Esophagus mucosa (tissue), 1 donor: ENCODE measurements around the gene HTR1E. TPM values are rescaled to one million over a fixed set of nuclear protein-coding genes. Genes with fewer than 3 reads are reported as not detected.
A peak's percentile ranks its signal among the peaks of the same experiment; 100 is the strongest.
"Not testable (repeated sequence)": the region's sequence is repeated elsewhere in the genome, so short reads cannot be mapped to it uniquely, and the experiment has no call there.

Experiments used
- ATAC-seq: fragments of 200-7000 bp; cut with Tn5 transposase; one replicate; pipeline ENCODE4 v1.9.1; 2020
- total RNA-seq: library from RNA; stranded (reverse); gene quantifications from one replicate; pipeline ENCODE4 v1.2.4, GENCODE V29; 2023
- donor health status: DM: yes; HTN: yes; CAD: no.

Gene HTR1E, protein sequence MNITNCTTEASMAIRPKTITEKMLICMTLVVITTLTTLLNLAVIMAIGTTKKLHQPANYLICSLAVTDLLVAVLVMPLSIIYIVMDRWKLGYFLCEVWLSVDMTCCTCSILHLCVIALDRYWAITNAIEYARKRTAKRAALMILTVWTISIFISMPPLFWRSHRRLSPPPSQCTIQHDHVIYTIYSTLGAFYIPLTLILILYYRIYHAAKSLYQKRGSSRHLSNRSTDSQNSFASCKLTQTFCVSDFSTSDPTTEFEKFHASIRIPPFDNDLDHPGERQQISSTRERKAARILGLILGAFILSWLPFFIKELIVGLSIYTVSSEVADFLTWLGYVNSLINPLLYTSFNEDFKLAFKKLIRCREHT
- total RNA-seq = not detected

DNA sequence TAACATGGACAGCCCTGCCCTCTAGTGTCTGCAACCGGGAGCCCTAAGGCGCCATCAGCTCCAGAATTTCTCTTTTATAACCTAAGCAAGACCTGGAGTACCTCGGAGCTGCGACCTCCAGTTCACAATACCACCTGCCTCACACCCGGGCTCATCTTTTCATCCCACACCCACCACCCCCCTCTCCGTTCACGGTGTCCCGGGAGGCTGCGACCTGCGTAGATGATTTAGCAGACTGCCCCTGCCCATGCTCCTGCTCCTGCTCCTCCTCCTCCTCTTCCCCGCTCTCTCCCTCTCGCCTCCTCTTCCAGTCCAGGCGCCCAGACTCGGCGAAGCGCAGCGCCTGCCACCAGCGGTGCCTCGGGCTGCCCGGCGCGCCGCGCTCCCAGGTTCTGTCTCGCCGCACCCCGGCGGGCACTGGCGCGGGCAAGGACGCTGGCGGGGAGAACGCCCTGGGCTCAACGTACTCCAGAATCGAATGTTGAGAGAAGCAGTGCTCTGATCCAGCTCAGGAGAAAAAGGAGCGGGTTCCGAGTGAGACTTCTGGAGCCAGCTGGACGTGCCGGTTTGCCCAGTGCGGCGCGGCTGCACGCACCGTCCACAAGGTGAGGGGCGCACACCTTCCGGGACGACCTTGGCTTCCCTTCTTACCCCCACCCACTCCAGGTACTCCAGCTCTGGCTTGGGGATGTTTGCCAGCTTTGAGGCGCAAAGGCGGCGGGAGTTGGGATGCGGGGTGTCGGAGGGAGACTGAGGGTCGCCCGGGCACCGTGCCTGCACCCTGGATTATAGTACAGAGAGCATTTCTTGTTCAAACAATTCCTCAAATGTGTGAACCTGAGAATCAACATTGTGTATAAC lies at the start of gene HTR1E:
HTR1E (plus strand) TSS at position 310 of the 861 bp plus-strand sequence. CDS start 77,807 bp downstream, outside the sequence.
- ATAC-seq = no peak

DNA sequence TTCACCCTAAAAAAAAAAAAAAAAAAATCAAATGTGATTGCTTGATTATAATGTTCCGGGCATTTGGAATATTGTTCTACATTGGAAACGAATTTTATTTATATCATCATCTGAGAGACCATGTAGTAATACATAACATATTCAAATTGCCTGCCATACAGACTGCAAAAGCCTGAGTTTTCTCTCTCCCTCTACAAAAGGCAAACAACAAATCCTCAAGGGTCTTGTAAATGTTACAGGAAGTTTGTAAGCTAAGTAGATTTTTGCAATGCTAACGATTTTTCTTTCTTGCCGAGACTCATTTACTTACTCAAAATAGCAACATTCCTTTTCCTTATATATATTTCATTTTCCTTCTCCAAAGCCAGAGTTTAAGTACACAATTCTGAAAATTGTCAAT lies 49.0 kb upstream of the HTR1E start:
- no peak for ATAC-seq

DNA sequence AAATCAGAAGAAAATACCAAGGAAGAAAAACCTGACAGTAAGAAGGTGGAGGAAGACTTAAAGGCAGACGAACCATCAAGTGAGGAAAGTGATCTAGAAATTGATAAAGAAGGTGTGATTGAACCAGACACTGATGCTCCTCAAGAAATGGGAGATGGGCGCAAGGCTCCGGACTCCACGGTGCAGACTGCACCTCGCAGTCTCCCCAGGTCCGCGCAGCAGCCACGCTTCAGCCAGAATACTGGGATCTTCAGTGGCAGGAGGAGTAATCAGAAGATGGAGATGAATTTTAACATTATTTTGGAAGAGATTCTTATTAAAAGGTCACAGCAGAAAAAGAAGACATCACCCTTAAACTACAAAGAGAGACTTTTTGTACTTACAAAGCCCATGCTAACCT lies 40.1 kb upstream of the HTR1E start:
- not testable (repeated sequence) for ATAC-seq

DNA sequence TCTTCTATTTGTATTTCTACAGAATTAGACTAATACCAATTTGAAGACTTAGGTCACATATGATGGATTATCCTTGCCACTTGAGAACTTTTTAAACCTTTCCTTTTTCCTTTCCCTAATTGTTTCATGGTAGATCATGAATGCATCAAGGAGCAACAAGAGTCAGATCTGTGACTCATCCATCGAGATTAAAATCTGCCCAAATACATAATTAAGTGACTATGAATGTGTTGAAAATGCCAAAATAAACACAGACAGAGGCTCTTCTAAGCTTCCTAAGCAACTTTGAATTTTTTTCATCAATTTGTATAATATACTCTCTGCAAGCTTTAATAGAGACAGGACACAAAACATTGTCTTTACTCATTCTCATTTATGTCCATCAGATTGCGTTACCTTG lies 23.5 kb upstream of the HTR1E start:
- ATAC-seq = no peak

DNA sequence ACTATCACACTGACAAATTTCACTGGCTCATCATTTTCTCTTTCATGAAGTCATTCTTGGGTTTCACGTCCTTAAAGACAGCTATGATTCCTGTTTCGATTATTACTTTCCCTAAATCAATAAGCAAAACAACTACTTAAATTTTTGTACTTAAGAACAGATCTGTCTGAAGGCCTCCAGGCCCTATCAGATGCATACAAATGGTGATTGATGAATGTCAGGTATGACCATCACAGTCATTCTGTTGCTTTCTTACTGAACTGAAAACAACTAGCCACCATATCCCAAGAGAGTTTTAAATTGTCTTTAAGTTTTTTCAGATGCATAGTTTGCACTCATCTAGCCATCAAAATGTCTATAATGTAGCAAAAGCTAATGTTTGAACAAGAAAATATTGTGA lies 20.9 kb upstream of the HTR1E start:
- ATAC-seq = no peak

DNA sequence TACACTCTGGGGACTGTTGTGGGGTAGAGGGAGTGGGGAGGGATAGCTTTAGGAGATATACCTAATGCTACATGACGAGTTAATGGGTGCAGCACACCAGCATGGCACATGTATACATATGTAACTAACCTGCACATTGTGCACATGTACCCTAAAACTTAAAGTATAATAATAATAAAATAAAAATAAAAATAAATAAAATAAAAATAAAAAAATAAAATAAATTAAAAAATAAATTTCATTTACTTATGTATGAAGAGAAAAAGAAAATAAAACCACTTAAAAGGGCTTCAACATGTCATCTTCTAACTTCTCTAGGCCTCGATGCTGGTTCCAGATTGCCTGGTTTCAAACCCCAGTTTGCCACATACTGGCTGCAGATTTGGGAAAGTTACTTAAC lies 10.2 kb upstream of the HTR1E start:
- not testable (repeated sequence) for ATAC-seq

DNA sequence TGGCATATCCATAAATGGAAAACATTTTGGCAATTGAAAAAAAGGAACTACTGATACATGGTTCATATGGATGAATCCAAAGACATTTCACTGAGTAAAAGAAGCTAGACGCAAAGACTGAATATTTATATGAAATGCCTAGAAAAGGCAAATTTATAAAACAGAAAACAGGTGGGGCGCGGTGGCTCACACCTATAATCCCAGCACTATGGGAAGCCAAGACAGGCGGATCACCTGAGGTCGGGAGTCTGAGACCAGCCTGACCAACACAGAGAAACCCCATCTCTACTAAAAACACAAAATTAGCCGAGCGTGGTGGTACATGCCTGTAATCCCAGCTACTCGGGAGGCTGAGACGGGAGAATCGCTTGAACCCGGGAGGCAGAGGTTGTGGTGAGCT lies 9.5 kb upstream of the HTR1E start:
- not testable (repeated sequence) for ATAC-seq

DNA sequence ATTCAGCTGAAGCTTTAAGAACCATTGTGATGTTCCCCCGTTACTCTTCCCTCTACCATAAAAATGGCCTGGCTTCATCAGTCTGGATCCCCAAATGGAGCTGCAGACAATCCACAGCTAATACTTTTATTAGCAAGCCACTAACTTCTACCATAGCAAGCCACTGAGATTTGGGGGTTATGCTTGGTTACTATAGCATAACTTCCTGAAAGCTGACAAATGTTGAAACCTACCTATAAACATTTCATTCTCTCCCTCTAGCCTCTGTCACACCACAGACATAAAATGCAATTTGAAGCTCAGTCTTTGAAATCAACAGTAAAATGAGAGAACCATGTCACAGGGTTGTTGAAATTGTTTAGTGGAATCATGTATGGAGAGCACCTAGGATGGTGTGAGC lies 3.0 kb upstream of the HTR1E start:
- no peak for ATAC-seq

DNA sequence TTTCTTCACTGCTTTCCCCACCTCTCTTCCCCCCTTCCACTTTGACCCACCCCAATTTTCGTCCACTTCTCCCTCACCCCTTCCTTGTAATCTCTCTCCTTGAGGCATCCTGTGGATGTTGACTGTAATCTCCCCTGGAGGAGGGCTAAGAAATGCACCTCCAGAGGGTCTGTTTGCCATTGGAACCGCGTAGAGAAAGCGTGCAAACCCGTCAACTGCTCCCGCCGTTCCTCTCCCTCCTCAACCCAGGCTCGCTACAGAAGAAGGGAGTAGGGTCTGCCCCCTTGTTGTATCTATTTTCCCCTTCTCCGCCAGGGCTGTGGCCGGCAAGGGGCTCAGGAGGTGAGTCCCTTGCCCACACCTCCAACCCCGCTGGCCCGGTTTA lies 502 bp upstream of the HTR1E start:
- no peak for ATAC-seq

DNA sequence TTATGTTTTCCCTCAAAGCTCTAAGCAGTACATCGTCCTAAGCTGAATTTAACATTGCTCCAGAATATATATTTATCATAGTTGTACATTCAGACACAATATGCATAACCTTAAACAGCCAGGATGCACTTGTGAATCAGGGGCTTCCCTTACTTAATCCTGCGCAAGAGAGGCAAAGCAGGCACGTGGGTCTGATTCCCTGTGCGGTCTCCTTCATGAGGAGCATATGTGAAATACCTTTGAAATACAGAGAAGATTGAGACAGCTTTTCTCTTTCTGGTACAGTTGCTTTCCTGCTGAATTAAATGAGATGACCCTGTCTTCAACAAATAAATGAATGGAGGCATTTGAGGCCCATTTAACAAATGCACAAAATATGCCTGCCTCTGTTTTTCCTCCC lies 1.5 kb downstream of the HTR1E start:
- ATAC-seq = no peak

DNA sequence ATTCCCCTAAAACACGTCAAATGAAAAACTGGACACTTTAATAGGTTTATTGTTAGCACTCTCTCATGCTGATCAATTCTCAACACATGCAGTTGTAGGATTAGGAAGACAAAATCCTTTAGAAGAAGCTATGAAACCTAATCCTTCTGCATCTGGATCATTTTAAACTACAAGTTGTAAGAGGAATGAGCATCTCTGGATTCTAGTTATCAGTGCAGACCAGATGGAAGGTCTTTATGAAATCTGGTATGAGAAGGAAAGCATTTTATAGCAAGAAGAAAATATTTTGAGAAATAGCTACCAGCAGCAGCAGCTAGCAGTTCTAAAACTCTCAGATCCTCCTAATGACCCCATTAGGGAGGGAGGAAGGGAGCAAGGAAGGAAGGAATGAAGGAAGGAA lies 4.1 kb downstream of the HTR1E start:
- ATAC-seq = no peak

DNA sequence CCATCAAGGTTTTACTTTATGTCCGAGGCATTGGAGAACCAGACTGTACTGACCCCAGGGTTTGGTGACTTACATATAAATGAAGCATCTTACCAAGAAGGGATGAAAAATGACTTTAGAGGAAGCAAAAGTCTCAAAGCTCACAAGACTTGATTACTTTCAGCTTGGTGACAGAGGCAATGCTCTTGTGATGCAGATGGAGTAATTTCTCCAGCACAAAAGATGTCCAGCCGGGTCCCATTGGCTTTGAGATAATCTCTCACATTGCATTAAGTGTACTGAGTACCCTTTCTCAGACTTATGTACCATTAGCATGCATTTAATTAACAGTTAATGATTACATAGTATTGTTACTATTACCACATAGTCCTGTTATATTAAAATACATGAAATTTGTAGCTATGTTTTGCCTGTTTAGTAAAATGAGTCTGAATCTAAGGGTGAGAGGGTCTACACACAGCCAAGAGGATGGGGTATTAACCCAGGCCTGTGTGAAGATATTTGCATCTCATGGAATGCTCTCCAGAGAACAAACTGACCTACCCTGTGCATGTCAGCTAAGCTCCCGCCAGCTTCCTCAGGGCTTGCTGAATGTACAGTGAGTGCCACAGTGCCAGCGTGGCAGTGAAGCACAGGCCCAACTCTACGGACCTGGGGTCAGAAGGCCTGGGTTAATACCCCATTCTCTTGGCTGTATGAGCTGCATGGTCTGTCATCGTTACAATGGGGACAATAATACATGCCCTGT lies 5.6 kb downstream of the HTR1E start:
- no peak for ATAC-seq

DNA sequence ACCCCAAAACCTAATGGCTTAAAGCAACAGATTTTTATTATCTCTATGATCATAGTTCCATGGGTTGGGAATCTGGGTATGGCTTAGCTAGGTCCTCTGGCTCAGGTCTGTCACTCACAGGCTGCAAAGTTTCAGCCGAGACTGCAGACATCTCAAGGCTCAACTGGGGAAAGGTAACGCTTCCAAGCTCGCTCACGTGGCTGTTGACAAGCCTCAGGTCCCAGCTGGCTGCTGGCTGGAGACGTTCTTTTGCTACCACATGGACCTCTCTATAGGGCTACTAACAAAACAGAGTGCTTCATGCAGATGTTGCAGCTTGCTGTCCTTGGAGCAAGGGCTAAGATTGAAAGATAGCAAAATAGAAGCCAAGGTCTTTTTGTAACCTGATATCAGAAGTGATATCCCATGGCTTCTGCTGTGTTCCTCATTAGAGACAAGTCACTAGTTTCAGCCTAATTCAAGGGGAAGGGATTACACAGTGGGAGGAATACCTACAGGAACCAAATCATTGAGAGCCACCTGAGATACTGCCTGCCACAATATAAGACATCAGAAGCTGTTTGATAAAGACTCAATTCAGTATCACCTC lies 6.6 kb downstream of the HTR1E start:
- no peak for ATAC-seq

DNA sequence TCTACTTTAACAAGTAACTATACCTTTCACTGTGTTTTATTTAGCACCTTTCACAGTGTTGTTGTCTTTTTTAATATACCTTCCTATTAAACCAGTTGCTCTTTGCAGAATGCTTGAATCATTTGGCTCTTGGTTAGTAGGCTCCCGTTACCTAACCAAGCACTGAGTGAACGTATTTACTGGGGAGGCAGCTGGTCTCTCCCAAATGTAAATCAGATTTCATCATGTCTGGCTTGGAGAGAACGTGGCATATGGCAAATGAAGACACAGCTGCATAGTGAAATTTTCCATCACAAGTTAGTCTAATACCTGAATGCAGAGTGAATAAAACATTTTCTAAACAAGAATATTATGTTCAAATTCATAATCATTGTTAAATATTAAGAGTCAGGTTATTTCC lies 12.4 kb downstream of the HTR1E start:
- no peak for ATAC-seq

DNA sequence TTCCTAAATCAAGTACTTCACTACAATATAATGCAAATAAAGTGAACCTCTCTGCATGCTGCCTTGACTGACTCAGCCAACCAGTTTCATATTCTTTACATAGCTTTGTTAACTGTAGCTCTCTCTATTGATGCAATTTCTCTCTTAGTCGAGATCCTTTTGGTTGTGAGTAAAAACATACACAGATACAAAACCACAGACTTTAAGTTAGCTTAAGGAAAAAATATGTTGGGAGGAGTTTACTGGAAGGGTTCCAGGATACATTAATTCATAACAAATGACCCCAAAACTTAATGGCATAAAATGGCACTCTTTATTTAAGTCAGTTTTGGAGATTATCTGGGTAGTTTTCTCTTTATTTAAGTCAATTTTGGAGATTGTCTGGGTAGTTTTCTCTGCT lies 15.7 kb downstream of the HTR1E start:
- ATAC-seq = no peak

DNA sequence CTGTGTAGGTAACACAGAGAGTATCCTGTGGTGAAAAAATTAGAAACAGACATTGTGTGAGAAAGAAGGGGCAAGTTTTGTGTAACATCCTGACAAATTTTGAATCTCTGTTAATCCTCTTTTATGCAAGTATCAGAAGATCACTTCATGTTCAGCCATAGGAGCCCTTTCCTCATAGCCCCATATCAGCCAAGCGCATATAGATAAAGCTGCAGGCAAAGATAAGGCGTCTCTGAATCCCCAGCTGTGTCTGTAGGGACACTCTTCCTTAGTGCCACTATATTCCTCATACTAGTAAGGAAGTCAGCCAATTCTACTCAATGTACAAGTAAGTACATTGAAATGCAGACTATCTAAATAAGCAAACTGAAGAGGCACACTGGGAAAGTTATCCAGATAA lies 22.3 kb downstream of the HTR1E start:
- ATAC-seq = no peak

DNA sequence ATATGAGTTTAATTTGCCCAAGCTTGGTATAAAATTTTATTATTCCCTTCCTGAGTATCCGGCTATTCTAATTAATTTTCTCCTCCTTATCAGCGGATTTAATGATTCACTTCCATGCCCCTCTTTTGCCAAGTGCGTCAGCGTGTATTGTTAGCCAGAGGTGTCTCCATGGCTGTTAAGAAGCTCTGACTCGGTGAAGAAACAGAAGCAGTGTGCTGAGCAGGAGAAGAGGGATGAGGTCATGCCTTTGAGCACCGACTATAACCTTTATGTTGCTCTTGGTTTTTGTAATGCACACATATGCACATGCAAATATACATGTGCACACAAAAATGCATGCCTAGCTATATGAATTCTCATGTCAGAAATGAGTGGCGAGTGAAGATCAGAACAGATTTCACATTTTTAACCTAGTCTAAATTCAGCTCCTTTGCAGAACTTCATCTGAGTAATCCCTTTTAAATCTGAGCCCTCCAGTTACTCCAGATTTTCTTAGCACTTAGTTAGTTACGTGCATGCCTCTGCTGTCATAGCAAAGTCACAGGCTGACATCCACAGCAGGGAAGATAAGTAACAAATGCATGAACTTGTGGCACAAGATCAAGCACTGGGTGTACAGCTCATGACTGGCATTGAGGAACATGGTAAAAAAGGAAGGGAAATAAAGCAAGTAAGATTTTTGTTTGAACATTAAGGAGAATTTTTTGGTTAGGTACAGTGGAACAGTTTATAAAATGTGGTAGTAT lies 24.3 kb downstream of the HTR1E start:
- no peak for ATAC-seq

DNA sequence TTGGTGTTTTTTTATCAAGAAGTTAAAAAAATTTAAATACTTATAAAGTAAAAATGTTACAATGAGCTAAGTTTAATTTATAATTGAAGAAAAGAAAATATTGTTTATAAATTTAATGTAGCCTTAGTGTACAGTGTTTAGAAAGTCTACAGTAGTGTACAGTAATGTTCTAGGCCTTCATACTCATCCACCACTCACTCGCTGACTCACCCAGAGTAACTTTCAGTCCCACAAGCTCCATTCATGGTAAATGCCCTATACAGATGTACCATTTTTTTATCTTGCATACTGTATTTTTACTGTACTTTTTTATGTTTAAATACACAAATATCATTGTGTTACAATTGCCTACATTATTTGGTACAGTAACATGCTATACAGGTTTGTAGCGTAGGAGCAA lies 26.0 kb downstream of the HTR1E start:
- no peak for ATAC-seq

DNA sequence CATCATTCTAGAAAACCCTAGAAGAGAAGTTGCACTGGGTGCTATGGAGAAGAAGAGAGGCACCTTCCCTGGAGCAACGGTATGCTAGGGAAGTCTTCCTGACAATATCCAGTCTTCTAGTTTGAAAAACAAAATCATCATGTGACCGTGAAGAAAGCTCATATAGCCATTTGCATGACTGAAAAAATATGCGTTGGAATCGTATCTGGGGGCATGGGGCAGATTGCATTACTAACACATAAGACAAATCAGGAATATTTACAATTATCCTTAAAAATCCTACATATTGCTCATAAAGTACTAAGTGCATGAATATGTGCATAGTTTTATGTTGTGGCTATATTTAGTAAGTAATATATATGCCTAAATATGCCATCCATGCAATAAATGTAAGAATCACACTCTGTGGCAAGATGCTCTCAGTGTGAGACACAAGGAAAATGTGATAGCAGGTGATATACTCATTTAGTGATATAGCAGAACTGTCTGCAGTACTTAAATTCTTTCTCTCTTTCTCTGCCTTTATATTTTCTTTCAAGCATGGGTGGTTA lies 26.8 kb downstream of the HTR1E start:
- ATAC-seq = no peak

DNA sequence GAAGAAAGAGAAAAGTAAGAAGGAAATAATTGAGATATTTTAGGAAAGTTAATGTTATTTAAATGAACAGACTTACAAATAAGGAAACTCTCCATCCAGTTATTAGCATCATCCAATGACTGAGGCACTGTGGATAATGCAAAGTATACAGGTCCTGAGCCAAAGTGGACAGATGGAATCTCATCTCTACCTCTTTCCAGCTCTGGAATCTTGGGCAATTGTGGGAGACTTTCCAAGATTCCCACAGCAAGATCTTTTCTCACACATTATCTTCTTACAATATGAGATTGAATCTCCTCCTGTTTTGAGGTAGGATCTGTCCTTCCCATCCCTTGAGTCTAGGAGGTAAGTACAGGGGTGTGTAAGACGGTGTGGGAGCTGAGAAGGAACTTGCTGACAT lies 28.9 kb downstream of the HTR1E start:
- no peak for ATAC-seq

DNA sequence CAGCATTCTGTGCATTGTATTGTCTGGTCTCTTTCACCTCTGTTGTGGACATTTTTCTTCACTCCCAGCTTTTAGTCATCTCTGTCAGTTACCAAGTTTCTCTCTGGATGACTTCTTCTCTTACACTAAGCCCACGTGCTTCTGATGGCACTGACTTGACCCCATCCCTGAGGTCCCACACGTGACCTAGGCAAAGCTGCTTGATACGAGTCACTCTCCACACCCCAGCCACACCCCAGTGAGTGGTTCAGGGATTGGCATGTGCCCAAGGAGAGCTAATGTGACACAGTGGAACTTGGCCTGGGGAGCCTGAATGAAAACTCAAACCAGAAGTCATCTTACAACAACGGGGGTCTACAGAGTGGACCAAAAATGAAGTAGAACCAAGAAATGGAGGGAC lies 32.2 kb downstream of the HTR1E start:
- peak; percentile 92 for ATAC-seq

DNA sequence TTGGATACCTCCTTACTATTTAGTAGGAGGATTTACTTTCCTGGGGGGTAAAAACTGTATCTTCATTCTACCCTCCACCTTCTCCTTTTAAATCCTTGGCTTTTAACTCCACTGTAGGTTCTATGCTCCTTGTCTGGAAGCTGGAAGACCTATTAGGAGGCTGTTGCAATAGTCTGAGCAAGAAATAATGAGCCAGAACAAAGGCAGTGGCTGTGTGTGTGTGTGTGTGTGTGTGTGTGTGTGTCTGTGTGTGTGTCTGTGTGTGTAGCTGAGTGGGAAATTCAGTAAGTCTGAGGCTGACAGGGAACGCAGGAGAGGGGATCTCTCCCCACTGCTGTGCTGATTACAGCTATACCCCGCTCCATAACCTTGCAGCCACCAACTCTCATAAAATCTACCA lies 35.8 kb downstream of the HTR1E start:
- ATAC-seq = no peak
